Memory B cell (primary cell): Measurements from ENCODE around the gene CPLX1.
"Not testable (repeated sequence)": the region's sequence is repeated elsewhere in the genome, so short reads cannot be mapped to it uniquely, and the experiment has no call there.

Experiments
- ATAC-seq: fragments of 150-1000 bp; cut with Tn5 transposase; 2 replicates; pipeline ENCODE4 v1.10.0; 2021; ENCODE audit warnings: low read depth, mild to moderate bottlenecking, moderate library complexity
- DNase-seq, 2 donors: peaks; one replicate each; pipeline ENCODE4 v3.0.0; 2022; ENCODE audit warnings: low spot score in 2 of 2
- H3K27ac Mint-ChIP-seq: one replicate; pipeline ENCODE4 v1.8.0; 2022; ENCODE audit warnings: mild to moderate bottlenecking, moderate library complexity, mixed read lengths
- H3K27me3 Mint-ChIP-seq: one replicate; pipeline ENCODE4 v1.8.0; 2022; ENCODE audit warnings: mixed read lengths
- H3K36me3 Mint-ChIP-seq: one replicate; pipeline ENCODE4 v1.8.0; 2022; ENCODE audit warnings: mild to moderate bottlenecking, mixed read lengths
- H3K4me1 Mint-ChIP-seq: one replicate; pipeline ENCODE4 v1.8.0; 2022; ENCODE audit warnings: mixed read lengths
- H3K4me3 Mint-ChIP-seq: one replicate; pipeline ENCODE4 v1.8.0; 2022; ENCODE audit warnings: mild to moderate bottlenecking, moderate library complexity, mixed read lengths
- H3K9me3 Mint-ChIP-seq: one replicate; pipeline ENCODE4 v1.8.0; 2022; ENCODE audit warnings: mixed read lengths

Gene CPLX1

GRCh38 chr4:781493-782216 lies 44.3 kb downstream of the CPLX1 start:
- Mint-ChIP-seq H3K27ac (peak overlapping the region; percentile 94), H3K4me3 (peak overlapping the region; percentile 92), H3K36me3 (peaks cover 11% of the 10 kb centered on the region), H3K9me3 (no peaks in the 10 kb centered on the region), H3K27me3 (peaks cover 15% of the 10 kb centered on the region), H3K4me1 (peaks cover 27% of the 10 kb centered on the region)
- ATAC-seq (peak; percentile 93), DNase-seq (peak; percentile 97)

GRCh38 chr4:780716-781492 lies 45.0 kb downstream of the CPLX1 start:
- DNase-seq (peak in 1 of 2 donors; percentile 16), ATAC-seq (no peak)
- peaks cover 15% of the 10 kb centered on the region for H3K27me3 Mint-ChIP-seq
- peaks cover 30% of the 10 kb centered on the region for H3K4me1 Mint-ChIP-seq
- H3K27ac Mint-ChIP-seq, result peak overlapping the region; percentile 94
- H3K4me3 Mint-ChIP-seq, result peak overlapping the region; percentile 92
- peaks cover 14% of the 10 kb centered on the region for H3K36me3 Mint-ChIP-seq
- H3K9me3 Mint-ChIP-seq, result no peaks in the 10 kb centered on the region

- H3K27ac Mint-ChIP-seq, result peak overlapping the region; percentile 94
These were observed 45.7 kb downstream of the CPLX1 start for GRCh38 chr4:780255-780654.

DNA sequence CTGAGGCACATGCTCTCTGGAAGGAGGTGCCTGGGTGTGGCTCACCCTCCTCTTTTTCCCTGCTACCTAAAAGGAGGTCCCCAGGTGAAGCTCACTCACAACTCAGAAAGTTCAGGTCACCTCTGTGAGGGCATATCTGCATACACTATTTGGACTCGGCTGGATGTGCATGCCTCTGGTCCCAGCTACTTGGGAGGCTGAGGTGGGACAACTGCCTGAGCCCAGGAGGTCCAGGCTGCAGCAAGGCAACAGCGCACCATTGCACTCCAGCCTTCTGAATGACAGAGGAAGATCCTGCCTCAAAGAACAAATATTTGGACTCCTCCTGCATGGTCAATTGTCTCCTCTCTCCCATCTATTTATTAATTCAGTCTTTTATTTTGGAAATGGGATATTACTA lies 46.4 kb downstream of the CPLX1 start:
- ATAC-seq (no peak), DNase-seq (no peak)
- H3K36me3 Mint-ChIP-seq, result peaks cover 17% of the 10 kb centered on the region
- peaks cover 31% of the 10 kb centered on the region for H3K4me1 Mint-ChIP-seq
- no peaks in the 10 kb centered on the region for H3K9me3 Mint-ChIP-seq
- H3K4me3 Mint-ChIP-seq, result peak overlapping the region; percentile 53
- H3K27ac Mint-ChIP-seq, result no peak overlapping the region
- H3K27me3 Mint-ChIP-seq, result peaks cover 6% of the 10 kb centered on the region

More at GRCh38 chr4:780255-780654, 45.7 kb downstream of the CPLX1 start:
- DNase-seq, H3K9me3 Mint-ChIP-seq, ATAC-seq: not testable (repeated sequence)
- H3K36me3 Mint-ChIP-seq, result peaks cover 15% of the 10 kb centered on the region
- H3K4me1 Mint-ChIP-seq, result peaks cover 31% of the 10 kb centered on the region
- peaks cover 13% of the 10 kb centered on the region for H3K27me3 Mint-ChIP-seq
- peak overlapping the region; percentile 92 for H3K4me3 Mint-ChIP-seq

DNA sequence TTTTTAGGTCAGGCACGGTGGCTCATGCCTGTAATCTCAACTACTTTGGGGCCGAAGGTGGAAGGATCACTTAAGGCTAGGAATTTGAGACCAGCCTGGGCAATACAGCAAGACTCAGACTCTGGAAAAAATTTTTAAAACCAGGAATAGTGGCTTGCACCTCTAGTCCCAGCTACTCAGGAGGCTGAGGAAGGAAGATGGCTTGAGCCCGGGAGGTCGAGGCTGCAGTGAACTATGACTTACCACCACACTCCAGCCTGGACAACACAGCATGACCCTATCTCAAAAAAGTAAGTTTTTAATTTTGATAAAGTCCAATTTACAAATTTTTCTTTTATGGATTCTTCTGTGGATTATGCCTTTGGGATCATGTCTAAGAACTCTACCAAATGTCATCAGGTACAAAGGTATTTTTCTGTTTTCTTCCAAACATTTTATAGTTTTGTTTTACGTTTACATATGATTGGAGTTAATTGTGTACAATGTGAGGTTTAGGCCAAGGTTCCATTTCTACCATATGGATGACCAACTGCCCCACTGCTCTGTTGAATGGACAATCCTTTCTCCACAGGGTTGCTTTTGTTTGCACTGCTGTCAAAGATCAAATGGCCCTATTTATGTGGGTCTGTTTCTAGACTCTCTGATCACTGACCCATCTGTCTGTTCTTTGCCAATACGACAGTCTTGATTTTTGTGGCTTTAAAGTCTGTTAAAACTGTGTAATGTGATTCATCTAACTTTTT lies 48.2 kb downstream of the CPLX1 start:
- H3K27ac Mint-ChIP-seq, result no peak overlapping the region

GRCh38 chr4:776743-777441 lies 49.0 kb downstream of the CPLX1 start:
- ATAC-seq (no peak), DNase-seq (no peak)
- Mint-ChIP-seq H3K27ac (no peak overlapping the region), H3K9me3 (no peaks in the 10 kb centered on the region), H3K36me3 (peaks cover 17% of the 10 kb centered on the region), H3K4me1 (peaks cover 26% of the 10 kb centered on the region), H3K27me3 (no peaks in the 10 kb centered on the region), H3K4me3 (no peak overlapping the region)

More for the DNA sequence above, 48.2 kb downstream of the CPLX1 start:
- DNase-seq, result no peak
- H3K36me3 Mint-ChIP-seq, result peaks cover 17% of the 10 kb centered on the region
- H3K27me3 Mint-ChIP-seq, result no peaks in the 10 kb centered on the region
- H3K9me3 Mint-ChIP-seq, result no peaks in the 10 kb centered on the region
- peaks cover 27% of the 10 kb centered on the region for H3K4me1 Mint-ChIP-seq
- no peak overlapping the region for H3K4me3 Mint-ChIP-seq
- no peak for ATAC-seq

DNA sequence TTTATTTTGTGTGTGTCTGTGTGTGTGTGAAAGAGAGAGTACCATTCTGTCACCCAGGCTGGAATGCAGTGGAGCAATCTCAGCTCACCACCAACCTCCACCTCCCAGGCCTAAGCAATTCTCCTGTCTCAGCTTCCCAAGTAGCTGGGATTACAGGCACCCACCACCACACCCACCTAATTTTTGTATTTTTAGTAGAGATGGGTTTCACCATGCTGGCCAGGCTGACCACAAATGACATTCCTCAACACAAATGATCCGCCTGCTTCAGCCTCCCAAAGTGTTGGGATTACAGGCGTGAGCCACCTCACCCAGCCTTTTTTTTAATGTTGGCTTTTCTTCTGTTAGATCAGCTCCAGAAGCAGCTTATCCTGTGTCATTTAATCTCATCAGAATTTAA lies 50.4 kb downstream of the CPLX1 start:
- not testable (repeated sequence) for DNase-seq, ATAC-seq, H3K9me3 Mint-ChIP-seq, H3K4me3 Mint-ChIP-seq, H3K27ac Mint-ChIP-seq, H3K27me3 Mint-ChIP-seq
- Mint-ChIP-seq H3K36me3 (peaks cover 17% of the 10 kb centered on the region), H3K4me1 (peaks cover 28% of the 10 kb centered on the region)

DNA sequence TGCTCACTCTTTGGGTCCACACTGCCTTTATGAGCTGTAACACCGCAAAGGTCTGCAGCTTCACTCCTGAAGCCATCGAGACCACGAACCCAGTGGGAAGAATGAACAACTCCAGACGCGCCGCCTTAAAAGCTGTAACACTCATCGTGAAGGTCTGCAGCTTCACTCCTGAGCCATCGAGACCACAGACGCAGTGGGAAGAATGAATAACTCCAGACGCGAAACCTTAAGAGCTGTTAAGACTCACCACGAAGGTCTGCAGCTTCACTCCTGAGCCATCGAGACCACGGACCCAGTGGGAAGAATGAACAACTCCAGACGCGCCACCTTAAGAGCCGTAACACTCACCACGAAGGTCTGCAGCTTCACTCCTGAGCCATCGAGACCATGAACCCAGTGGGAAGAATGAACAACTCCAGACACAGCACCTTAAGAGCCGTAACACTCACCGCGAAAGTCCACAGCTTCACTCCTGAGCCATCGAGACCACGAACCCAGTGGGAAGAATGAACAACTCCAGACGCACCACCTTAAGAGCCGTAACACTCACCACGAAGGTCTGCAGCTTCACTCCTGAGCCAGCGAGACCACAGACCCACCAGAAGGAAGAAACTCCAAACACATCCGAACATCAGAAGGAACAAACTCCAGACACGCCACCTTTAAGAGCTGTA lies 51.4 kb downstream of the CPLX1 start:
- not testable (repeated sequence) for DNase-seq, H3K27me3 Mint-ChIP-seq, H3K9me3 Mint-ChIP-seq, H3K4me3 Mint-ChIP-seq, ATAC-seq, H3K27ac Mint-ChIP-seq
- Mint-ChIP-seq H3K4me1 (peaks cover 27% of the 10 kb centered on the region), H3K36me3 (peaks cover 19% of the 10 kb centered on the region)

GRCh38 chr4:773214-773613 lies 52.7 kb downstream of the CPLX1 start:
- Mint-ChIP-seq H3K4me3 (no peak overlapping the region), H3K27me3 (no peaks in the 10 kb centered on the region), H3K9me3 (no peaks in the 10 kb centered on the region), H3K4me1 (peaks cover 23% of the 10 kb centered on the region), H3K36me3 (peaks cover 16% of the 10 kb centered on the region), H3K27ac (no peak overlapping the region)
- DNase-seq (no peak), ATAC-seq (no peak)

- Mint-ChIP-seq H3K27me3 (no peaks in the 10 kb centered on the region), H3K36me3 (peaks cover 16% of the 10 kb centered on the region), H3K4me3 (no peak overlapping the region), H3K9me3 (no peaks in the 10 kb centered on the region), H3K4me1 (peaks cover 23% of the 10 kb centered on the region), H3K27ac (no peak overlapping the region)
- ATAC-seq, result no peak
- DNase-seq, result no peak
These were observed 53.2 kb downstream of the CPLX1 start for GRCh38 chr4:772776-773175.

DNA sequence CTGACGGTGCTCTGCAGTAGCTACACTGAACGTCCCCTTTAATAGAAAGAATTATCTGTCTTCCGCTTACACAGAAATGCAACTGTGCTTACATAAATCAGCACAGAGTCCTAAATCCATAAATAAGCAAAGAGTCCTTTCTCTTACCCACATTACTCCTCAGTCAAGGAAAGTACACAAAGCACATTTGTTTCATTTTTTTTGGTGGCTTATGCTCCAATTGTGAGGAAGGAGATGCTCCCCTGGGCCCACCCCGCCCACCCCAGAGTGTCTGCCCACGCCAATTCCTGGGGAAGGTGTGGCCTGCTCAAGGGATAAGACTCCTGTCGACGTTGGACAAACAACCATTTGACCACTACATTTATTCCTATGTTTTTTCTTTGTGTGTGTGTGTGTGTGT lies 53.8 kb downstream of the CPLX1 start:
- H3K9me3 Mint-ChIP-seq, result no peaks in the 10 kb centered on the region
- H3K36me3 Mint-ChIP-seq, result peaks cover 12% of the 10 kb centered on the region
- H3K27me3 Mint-ChIP-seq, result no peaks in the 10 kb centered on the region
- no peak for DNase-seq
- no peak for ATAC-seq
- H3K27ac Mint-ChIP-seq, result peak overlapping the region; percentile 62
- peaks cover 20% of the 10 kb centered on the region for H3K4me1 Mint-ChIP-seq
- no peak overlapping the region for H3K4me3 Mint-ChIP-seq

- Mint-ChIP-seq H3K27ac (peak overlapping the region; percentile 62), H3K27me3 (no peaks in the 10 kb centered on the region), H3K36me3 (peaks cover 8% of the 10 kb centered on the region), H3K4me3 (no peak overlapping the region), H3K9me3 (no peaks in the 10 kb centered on the region), H3K4me1 (peaks cover 15% of the 10 kb centered on the region)
- DNase-seq (no peak), ATAC-seq (no peak)
These were observed 54.5 kb downstream of the CPLX1 start for GRCh38 chr4:771464-771863.

DNA sequence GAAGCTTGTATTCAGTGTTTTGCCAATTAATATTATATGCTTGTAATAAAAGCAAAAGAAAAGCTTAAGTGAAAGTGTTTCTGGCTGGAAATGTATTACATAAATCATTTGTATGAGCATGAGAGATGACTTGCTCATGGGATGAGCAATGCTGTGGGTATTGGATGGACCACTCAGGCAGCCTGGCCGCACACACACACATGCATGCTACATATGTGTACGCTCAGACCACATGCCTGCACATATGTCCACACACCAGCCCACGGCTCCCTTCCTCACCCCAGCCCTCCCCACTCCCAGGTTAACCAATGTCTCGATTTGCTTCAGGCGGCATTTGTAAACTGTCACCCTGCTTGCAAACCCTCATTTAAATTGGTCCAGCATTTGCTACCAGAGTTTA lies 55.9 kb downstream of the CPLX1 start:
- H3K4me1 Mint-ChIP-seq, result peaks cover 12% of the 10 kb centered on the region
- no peak overlapping the region for H3K27ac Mint-ChIP-seq
- DNase-seq (no peak), ATAC-seq (no peak)
- peaks cover 5% of the 10 kb centered on the region for H3K36me3 Mint-ChIP-seq
- no peaks in the 10 kb centered on the region for H3K27me3 Mint-ChIP-seq
- H3K9me3 Mint-ChIP-seq, result no peaks in the 10 kb centered on the region
- H3K4me3 Mint-ChIP-seq, result no peak overlapping the region
